ENCODE data around the gene USP25. TPM values are rescaled to one million over a fixed set of nuclear protein-coding genes. Genes with fewer than 3 reads are reported as not detected.

USP25 gene
- total RNA-seq, 1 experiment from 2014 or later, result 26.0 TPM

DNA sequence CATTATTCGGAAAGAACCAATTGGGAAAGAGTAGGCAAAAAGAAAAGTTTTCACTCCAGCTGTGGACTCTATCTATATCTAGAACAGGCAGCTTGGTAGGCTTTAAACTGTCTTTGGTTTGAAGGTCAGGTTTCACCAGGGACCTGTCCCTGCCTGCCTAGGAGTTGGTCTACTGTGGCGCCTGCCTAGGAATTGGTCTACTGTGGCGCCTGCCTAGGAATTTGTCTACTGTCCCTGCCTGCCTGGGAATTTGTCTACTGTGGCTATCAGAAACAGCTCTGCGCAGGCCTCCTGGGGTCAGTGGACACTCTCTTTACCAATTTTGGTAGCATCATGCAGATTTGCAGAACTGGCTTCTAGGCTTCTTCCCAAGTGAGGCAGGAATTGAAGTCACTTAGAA lies 13.8 kb downstream of the USP25 start:
- Histone ChIP-seq H3K27me3 (ENCODE audit: insufficient read depth, low read depth) (no peaks in the 10 kb centered on the region), H2AFZ (no peak overlapping the region), H3K4me2 (no peak overlapping the region), H4K20me1 (ENCODE audit: insufficient read depth) (peaks cover 10% of the 10 kb centered on the region; the same call in 1 of the 2 replicates), H3K4me3 (no peak overlapping the region), H3F3A (ENCODE audit: insufficient read depth, low read depth) (no peaks in the 10 kb centered on the region), H3K9me2 (ENCODE audit: insufficient read depth) (no peaks in the 10 kb centered on the region), H3K4me1 (replicated peaks; ENCODE audit: insufficient read depth) (peaks cover 12% of the 10 kb centered on the region), H3K9me3 (ENCODE audit: insufficient read depth, low read depth) (no peaks in the 10 kb centered on the region; the same call in 1 of the 2 replicates), H3K79me2 (ENCODE audit: low read depth) (peaks cover 98% of the 10 kb centered on the region), H3K36me3 (ENCODE audit: low read depth) (peaks cover 6% of the 10 kb centered on the region), H3K27ac (no peak overlapping the region)
- CTCF ChIA-PET, result no interaction called here
- no peak for DNase-seq
- TF ChIP-seq EZH2 (IDR thresholded peaks at IDR 0.05; ENCODE audit: low read depth), result no peak
- TF ChIP-seq, protein P1, sequence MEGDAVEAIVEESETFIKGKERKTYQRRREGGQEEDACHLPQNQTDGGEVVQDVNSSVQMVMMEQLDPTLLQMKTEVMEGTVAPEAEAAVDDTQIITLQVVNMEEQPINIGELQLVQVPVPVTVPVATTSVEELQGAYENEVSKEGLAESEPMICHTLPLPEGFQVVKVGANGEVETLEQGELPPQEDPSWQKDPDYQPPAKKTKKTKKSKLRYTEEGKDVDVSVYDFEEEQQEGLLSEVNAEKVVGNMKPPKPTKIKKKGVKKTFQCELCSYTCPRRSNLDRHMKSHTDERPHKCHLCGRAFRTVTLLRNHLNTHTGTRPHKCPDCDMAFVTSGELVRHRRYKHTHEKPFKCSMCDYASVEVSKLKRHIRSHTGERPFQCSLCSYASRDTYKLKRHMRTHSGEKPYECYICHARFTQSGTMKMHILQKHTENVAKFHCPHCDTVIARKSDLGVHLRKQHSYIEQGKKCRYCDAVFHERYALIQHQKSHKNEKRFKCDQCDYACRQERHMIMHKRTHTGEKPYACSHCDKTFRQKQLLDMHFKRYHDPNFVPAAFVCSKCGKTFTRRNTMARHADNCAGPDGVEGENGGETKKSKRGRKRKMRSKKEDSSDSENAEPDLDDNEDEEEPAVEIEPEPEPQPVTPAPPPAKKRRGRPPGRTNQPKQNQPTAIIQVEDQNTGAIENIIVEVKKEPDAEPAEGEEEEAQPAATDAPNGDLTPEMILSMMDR (conservative IDR thresholded peaks at IDR 0.05), result no peak
- no TSS peak for BruUV-seq (replicated peaks)
- intact Hi-C loops (cut with micrococcal nuclease; ENCODE audit: unreplicated experiment), result no loop called here
- POLR2A ChIA-PET (ENCODE audit: unreplicated experiment), result no interaction called here

DNA sequence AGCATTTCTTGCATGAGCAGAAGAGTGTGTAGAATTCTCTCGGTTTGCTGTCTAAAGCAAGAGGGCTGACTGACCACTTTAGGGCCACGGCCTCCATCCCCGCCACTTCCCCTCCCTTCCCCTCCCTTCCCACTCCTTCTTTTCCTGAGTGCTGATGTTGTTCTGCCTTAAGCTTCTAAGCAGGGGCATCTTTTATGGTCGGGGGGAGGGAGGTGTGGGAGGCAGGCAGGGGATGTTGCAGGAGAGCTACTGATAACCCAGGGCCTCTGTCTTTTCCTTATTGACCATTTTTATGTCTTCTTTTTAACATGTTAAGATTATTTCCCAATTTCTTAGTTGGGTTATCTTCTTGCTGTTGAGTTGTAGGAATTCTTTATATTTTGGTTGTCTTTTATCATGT lies 15.1 kb downstream of the USP25 start:
- Histone ChIP-seq H2AFZ (no peak overlapping the region), H3K4me2 (no peak overlapping the region), H3F3A (ENCODE audit: insufficient read depth, low read depth) (no peaks in the 10 kb centered on the region), H3K4me1 (replicated peaks; ENCODE audit: insufficient read depth) (peaks cover 20% of the 10 kb centered on the region), H4K20me1 (ENCODE audit: insufficient read depth) (peaks cover 3% of the 10 kb centered on the region; the same call in 1 of the 2 replicates), H3K9me3 (ENCODE audit: insufficient read depth, low read depth) (no peaks in the 10 kb centered on the region; the same call in 1 of the 2 replicates), H3K27ac (no peak overlapping the region), H3K27me3 (ENCODE audit: insufficient read depth, low read depth) (no peaks in the 10 kb centered on the region), H3K9me2 (ENCODE audit: insufficient read depth) (no peaks in the 10 kb centered on the region), H3K36me3 (ENCODE audit: low read depth) (peaks cover 8% of the 10 kb centered on the region), H3K79me2 (ENCODE audit: low read depth) (peaks cover 98% of the 10 kb centered on the region), H3K4me3 (no peak overlapping the region)
- TF ChIP-seq, protein P1 (conservative IDR thresholded peaks at IDR 0.05), result no peak
- TF ChIP-seq EZH2 (IDR thresholded peaks at IDR 0.05; ENCODE audit: low read depth), result no peak
- POLR2A ChIA-PET (ENCODE audit: unreplicated experiment), result no interaction called here
- intact Hi-C loops (cut with micrococcal nuclease; ENCODE audit: unreplicated experiment), result no loop called here
- CTCF ChIA-PET, result no interaction called here
- BruUV-seq (replicated peaks), result no TSS peak
- DNase-seq, result no peak

DNA sequence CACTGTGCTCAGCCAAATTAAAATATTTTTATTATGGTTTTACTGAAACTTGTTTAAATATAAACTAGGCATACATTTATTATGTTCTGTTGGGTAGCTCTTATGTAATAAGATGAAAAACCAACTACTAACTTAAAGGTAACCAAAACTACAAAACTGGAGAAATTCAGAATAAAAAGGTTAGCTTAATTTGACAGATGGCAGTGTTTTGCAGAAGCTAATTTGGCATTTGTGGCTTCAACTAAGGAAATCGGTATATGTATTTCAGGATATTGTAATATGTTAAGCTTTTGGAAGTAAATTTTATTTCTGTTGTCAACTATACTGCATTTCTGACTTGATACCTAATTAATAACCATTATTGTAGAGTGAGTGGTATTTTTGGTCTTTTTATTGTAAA lies 18.8 kb downstream of the USP25 start:
- peaks cover 96% of the 10 kb centered on the region for H3K79me2 ChIP-seq (ENCODE audit: low read depth)
- no peaks in the 10 kb centered on the region for H3F3A ChIP-seq (ENCODE audit: insufficient read depth, low read depth)
- no peak overlapping the region for H2AFZ ChIP-seq
- no peaks in the 10 kb centered on the region for H4K20me1 ChIP-seq (ENCODE audit: insufficient read depth)
- BruUV-seq (replicated peaks), result no TSS peak
- H3K27ac ChIP-seq, result peak overlapping the region; percentile 54
- no peaks in the 10 kb centered on the region for H3K27me3 ChIP-seq (ENCODE audit: insufficient read depth, low read depth)
- no peak overlapping the region for H3K4me2 ChIP-seq
- intact Hi-C loops (cut with micrococcal nuclease; ENCODE audit: unreplicated experiment), result no loop called here
- peaks cover 11% of the 10 kb centered on the region; the same call in 1 of the 2 replicates for H3K4me1 ChIP-seq (replicated peaks; ENCODE audit: insufficient read depth)
- no peak overlapping the region for H3K4me3 ChIP-seq
- 0 out of 2 replicates have a peak, but pooled peaks cover 3% of the 10 kb centered on the region for H3K36me3 ChIP-seq (ENCODE audit: low read depth)
- POLR2A ChIA-PET (ENCODE audit: unreplicated experiment), result no interaction called here
- no peak for TF ChIP-seq EZH2 (IDR thresholded peaks at IDR 0.05; ENCODE audit: low read depth)
- TF ChIP-seq, protein P1 (conservative IDR thresholded peaks at IDR 0.05), result no peak
- H3K9me2 ChIP-seq (ENCODE audit: insufficient read depth), result no peaks in the 10 kb centered on the region
- DNase-seq, result no peak
- no peaks in the 10 kb centered on the region; the same call in 1 of the 2 replicates for H3K9me3 ChIP-seq (ENCODE audit: insufficient read depth, low read depth)
- CTCF ChIA-PET, result no interaction called here

Data from PC-9 (cell line).